HG03521 (cell line): Measurements from ENCODE around the gene ACER3.
A peak's percentile ranks its signal among the peaks of the same experiment; 100 is the strongest.
"Not testable (repeated sequence)": the region's sequence is repeated elsewhere in the genome, so short reads cannot be mapped to it uniquely, and the experiment has no call there.

Experiments
- ATAC-seq: cut with Tn5 transposase; IDR thresholded peaks from one replicate; pipeline ENCODE4 v1.9.1; 2021; ENCODE audit warnings: mild to moderate bottlenecking, moderate library complexity; ENCODE audit not compliant: unreplicated experiment

Gene ACER3

DNA sequence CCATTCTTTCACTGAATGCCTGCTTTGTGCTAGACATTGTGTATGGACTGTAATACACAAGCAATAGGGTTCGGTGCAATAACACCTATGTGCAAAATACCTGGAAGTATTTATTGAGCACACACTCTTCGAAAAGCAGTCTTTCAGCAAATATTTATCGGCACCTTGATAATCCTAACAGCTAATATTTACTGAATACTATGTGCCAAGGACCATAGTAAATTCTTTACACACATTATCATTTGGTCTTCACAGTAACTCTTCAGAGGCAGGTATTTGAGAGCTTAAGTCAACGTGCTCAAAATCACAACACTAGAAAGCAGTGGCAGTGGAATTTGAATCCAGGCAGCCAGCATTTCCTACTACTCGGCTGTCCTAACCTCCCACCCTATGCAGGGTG is 175.7 kb downstream of the ACER3 start:
- no peak for ATAC-seq

DNA sequence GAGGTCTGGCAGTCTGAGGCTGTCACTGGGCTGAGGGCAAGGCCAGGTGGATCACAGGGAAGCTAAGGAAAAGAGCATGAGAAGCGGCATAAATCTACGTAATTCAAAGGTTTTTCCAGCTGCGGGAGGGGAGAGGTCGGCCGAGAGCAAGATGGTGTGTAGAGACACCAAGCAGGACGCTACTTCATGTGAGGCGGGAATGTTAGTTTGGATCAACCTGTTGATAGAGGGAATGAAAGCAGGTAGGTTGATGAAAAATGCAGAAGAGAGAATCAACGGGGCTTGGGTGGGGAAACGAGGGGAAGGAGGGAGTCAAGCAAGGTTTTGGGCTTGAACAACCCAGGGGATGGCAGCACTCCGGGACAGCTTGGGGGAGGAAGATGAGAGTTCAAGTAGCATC is 176.3 kb downstream of the ACER3 start:
- no peak for ATAC-seq

DNA sequence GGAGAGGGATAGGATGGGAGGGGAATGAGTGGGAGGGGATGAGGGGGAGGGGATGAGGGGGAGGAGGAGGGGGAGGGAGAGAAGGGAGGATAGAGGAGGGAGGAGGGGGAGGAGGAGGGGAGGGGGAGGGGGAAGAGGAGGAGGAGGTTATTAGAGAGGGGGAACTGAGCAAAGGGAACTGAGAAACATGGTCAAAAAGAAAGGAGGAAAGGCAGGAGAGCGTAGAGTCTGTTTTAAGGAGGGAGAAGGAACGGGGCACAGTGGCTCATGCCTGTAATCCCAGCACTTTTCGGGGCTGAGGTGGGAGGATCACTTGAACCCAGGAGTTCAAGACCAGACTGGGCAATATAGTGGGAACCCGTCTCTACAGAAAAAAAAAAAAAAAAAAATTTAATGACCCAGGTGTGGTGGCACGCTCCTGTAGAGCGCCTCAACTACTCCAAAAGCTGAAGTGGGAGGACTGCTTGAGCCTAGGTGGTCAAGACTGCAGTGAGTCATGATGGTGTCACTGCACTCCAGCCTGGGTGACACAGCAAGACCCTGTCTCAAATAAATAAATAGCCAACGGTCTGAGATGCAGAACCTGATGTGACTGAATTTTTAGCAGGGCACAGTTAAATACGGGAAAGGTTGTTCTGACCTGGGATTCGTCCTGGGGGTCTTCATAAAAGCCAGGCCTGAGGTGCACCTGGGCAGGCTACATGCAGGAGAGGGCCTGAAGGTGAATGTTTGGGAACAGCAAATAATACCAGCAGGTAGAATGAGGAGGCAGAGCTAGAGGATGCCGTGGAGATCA is 177.5 kb downstream of the ACER3 start:
- no peak for ATAC-seq

DNA sequence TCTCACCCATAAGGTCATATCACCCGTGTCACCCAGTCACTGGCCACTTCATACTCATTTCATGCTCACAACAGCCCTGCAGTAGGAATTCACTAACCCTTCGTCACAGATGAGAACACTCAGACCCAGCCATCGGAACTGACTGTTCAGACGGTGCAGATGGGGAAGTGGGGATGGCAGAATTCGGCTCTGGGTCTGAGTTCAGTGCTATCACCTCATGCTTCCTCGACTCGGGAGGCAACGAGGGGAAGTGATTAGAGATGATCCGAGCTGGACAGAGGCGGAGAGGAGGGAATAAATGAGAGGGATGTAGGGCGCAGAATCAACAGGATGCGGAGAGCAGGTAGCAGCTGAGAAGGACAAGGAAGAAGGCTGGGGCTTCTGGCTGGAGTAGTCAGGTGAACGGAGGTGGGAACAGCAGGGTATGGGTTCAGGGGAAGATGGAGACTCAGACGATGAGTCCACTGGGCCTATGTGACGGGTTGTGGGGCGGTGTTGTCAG is 178.2 kb downstream of the ACER3 start:
- no peak for ATAC-seq

DNA sequence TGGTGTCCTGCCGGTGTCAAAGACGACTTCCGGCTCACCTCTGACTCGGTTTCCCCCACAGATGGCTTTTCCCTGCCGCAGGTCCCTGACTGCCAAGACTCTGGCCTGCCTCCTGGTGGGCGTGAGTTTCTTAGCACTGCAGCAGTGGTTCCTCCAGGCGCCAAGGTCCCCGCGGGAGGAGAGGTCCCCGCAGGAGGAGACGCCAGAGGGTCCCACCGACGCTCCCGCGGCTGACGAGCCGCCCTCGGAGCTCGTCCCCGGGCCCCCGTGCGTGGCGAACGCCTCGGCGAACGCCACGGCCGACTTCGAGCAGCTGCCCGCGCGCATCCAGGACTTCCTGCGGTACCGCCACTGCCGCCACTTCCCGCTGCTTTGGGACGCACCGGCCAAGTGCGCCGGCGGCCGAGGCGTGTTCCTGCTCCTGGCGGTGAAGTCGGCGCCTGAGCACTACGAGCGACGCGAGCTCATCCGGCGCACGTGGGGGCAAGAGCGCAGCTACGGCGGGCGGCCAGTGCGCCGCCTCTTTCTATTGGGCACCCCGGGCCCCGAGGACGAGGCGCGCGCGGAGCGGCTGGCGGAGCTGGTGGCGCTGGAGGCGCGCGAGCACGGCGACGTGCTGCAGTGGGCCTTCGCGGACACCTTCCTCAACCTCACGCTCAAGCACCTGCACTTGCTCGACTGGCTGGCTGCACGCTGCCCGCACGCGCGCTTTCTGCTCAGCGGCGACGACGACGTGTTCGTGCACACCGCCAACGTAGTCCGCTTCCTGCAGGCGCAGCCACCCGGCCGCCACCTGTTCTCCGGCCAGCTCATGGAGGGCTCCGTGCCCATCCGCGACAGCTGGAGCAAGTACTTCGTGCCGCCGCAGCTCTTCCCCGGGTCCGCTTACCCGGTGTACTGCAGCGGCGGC is 179.0 kb downstream of the ACER3 start:
- ATAC-seq, result no peak

DNA sequence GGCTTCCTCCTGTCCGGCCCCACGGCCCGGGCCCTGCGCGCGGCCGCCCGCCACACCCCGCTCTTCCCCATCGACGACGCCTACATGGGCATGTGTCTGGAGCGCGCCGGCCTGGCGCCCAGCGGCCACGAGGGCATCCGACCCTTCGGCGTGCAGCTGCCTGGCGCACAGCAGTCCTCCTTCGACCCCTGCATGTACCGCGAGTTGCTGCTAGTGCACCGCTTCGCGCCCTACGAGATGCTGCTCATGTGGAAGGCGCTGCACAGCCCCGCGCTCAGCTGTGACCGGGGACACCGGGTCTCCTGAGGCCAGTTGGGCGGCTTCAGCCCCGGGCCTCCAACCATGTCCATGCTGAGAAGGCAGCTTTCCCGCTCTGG is 179.7 kb downstream of the ACER3 start:
- no peak for ATAC-seq

DNA sequence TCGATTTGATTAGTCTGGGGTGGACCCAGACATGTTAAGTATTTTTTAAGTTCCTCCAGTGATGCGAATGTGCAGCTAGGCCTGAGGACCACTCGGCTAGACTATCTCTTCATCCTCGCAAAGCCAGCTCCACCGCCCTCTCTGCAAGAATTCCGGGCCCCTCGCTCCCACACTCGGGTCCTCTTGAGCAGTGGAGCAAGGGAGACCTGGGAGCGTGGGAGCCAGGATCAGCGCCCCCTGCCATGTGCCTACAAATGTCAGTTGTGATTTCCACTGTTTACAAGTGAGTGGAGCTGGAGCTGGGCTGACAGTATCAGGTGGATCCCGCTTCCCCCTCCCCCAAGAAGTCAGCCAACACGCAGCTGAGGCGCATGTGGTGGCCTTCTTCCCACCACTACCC is 180.2 kb downstream of the ACER3 start:
- ATAC-seq, result no peak

DNA sequence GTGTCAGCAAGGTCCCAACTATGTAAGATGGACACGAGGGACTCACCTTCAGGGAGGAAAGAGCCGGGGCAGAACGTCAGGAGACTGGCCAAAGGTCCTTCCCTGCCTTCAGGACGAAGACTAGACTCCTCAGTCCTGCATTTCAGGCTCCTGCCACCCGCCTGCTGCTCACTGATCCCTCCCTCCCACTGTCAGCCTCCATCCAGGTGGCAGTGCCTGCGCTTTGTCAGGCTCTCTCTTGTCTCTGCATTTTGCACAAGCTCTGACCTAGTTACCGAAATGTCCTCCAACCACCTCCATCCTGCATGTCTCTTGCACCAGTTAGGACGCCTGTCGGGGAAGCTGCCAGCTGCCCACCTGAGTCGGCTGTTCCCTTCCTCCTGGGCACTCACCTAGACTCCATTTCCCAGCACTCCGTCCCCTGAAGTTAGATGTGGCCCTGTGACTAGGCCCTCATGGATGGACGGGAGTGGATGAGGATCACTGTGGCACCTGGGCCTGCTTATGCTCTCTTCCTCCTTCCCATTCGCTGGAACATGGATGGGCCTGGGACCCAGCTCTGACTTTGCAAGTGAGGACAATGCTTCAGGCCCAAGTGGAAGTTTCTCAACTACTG is 181.5 kb downstream of the ACER3 start:
- no peak for ATAC-seq

DNA sequence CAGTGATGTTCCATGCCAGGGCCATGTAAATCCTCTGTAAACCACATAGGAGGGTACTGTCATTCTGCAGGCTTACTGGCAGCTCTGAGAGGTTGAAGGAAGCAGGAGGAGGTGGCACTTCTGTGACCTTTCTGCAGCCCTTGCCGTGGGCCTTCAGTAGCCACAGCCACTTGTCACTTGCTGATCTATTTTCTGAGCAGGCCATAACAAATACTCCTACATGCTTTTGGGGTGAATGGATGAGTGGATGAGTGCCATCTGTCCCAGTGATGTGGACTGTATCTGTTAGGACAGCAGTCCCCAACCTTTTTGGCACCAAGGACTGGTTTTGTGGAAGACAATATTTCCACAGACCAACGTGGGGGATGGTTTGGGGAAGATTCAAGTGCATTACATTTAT is 183.6 kb downstream of the ACER3 start:
- no peak for ATAC-seq

DNA sequence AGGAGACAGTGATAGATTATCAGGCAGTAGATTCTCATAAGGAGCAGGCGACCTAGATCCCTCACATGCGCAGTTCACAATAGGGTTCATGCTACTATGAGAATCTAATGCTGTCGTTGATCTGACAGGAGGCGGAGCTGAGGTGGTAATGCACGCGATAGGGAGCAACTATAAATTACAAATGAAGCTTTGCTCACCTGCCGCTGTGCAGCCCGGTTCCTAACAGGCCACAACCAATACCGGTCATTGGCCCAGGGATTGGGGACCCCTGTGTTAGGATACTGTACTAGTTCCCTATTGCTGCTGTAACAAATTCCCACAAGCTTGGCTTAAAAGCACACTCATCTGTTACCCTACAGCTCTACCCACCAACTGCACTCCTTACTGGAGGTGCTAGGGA is 184.2 kb downstream of the ACER3 start:
- no peak for ATAC-seq

DNA sequence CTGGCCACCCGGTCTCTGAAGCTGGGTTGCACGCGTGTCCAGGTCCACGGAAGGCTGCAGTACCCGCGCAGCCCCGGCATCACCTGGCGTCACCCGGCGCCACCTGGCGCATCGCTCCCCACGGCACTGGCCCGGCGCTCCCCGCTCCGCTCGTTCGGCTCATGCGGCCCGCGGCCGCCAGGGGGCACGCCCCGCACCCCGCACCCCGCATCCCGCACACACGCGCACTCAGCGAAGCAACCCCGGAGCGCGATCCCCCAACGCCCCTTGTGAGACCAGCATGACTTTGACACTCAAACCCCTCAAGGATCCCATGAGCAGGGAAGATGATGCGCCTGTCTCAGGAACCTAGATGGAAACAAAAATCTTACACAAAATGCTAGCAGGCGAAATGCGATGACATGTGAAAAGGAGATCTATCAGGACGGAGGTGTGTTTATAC is 185.4 kb downstream of the ACER3 start:
- no peak for ATAC-seq

DNA sequence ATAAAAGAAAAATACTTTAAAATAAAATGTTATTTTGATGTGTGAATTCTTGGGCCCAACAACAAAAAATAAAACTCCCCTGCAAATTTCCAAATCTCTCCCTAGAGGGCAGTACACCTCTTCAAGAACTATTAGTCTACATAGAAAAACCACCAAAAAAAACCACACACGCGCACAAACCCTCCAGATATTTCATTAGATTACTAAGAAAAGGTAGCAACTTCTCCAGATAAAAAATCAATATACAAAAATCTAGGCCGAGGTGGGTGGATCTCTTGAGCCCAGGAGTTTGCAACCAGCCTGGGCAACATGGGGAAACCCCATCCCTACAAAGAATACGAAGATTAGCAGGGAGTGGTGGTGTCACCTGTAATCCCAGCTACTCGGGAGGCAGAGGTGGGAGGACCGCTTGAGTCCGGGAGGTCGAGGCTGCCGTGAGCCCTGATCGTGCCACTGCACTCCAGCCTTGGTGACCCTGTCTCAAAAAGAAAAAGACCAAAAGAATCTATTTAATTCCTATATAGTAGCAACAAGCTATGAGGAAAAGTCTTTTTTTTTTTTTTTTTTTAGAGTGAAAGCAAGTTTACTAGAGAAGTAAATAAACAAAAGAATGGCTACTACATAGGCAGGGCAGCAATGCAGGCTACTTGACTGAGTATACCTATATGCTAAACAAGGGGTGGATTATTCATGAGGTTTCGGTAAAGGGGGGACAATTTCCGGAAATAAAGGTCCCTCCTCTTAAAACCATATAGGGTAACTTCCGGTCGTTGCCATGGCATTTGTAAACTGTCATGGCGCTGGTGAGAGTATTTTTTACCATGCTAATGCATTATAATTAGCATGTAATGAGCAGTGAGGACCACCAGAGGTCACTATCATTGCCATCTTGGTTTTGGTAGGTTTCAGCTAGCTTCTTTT is 186.5 kb downstream of the ACER3 start:
- peak; percentile 71 for ATAC-seq

DNA sequence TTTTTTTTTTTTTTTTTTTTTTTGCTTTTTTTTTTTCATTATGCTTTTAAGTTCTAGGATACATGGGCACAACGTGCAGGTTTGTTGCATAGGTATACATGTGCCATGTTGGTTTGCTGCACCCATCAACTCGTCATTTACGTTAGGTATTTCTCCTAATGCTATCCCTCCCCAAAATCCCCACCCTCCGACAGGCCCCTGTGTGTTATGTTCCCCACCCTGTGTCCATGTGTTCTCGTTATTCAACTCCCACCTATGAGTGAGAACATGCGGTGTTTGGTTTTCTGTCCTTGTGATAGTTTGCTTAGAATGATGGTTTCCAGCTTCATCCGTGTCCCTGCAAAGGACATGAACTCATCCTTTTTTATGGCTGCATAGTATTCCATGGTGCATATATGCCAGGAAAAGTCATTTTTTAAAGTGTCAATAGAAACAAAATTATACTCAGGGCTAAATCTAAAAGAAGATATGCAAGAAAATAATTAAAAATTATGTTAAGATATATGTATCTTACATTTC is 187.3 kb downstream of the ACER3 start:
- ATAC-seq, result not testable (repeated sequence)

DNA sequence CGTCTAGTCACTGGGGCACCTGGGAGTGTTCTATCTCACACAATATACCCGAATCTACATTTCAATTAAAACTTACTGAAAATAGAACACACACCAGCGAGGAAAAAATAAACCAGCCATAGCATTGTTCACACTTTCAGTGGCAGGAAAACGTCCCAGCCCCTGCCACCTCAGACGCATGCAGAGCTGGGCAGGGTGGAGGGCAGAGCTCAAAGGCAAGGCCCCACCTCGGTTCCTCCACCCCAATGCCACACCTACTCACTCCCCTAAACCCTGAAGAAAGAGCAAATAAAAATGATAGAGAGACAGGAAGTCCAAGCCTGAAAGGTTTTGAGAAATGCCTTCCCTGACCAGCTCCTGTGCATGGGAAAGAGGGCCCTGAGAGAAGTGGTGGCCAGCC is 188.3 kb downstream of the ACER3 start:
- no peak for ATAC-seq

DNA sequence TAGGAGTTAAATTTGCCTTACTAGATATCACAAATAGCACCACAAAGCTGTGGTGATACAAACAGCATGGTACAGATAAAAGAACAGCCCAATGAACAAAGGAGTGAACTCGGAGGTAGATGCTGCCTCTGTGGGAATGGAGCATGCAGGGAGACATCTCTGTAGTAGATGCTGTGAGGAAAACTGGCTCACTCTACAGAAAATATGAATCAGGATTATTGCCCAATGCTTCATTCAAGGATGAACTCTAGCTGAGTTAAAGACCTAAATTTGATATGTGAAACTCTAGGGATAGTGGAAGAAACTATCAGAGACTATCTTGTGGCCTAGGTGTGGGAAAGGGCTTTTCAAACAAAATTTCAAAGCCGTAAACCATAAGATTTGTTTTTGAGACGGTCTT is 190.8 kb downstream of the ACER3 start:
- no peak for ATAC-seq

DNA sequence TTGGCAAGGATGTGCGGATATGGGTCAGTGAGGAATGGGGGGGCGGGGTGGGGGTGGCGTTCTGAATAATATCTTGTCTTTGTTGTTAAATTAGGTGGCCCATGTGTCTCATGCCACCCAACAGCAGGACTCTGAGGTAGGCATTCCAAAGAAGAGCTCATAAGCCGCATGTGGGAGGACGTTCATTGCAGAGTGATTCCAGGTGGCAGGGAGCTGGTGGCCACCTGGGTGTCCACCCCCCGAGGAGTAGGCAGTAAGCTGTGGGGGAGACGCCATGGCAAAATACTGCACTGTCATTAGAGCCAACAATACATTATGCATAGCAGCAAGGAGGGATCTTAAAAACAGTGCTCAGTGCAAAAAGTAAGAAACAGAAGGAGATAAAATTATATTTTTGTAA is 191.8 kb downstream of the ACER3 start:
- ATAC-seq, result no peak

DNA sequence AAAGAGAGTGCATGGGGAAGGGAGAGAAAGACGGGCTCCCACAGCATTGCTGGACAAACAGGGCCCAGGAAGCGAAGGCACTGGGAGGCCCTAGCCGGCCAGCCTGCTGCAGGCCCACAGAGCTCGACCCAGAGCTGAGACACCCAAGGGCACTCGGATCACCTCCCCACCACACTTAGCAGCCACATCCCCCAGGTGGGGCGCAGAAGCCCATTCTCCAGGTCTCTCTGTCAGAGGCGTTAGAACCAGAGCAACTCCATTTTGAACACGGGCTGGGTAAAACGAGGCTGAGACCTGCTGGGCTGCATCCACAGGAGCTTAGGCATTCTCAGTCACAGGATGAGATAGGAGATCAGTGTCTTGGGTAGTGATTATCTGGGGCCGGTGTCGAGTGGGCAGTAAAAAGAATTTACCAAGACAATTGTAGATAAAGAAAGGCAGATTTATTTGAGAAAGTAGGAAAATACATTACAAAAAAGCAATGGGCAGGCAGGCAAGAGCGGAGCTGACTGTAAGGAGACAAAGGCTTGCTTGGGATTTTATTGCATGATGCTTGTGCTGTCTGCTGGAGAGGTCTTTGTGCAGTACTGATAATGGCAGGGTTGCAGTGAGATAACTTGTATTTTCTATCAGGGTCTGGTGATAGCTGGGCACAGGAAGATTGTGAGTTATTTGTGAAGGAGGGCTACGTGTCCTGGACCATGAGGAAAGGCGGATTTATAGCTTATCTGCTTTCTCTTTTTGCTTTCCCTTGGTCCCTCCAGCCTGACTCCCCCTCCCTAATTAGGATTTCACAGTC is 192.7 kb downstream of the ACER3 start:
- ATAC-seq, result no peak

DNA sequence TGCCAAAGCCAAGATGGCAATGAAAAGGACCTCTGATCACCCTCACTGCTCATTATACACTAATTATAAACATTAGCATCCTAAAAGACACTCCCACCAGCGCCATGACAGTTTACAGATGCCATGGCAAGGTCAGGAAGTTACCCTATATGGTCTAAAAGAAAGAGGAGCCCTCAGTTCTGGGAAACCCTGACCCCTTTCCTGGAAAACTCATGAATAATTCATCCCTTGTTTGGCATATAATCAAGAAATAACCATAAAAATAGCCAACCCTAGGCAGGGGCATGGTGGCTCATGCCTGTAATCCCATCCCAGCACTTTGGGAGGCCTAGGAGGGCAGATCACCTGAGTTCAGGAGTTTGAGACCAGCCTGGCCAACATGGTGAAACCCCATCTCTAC is 193.4 kb downstream of the ACER3 start:
- no peak for ATAC-seq

DNA sequence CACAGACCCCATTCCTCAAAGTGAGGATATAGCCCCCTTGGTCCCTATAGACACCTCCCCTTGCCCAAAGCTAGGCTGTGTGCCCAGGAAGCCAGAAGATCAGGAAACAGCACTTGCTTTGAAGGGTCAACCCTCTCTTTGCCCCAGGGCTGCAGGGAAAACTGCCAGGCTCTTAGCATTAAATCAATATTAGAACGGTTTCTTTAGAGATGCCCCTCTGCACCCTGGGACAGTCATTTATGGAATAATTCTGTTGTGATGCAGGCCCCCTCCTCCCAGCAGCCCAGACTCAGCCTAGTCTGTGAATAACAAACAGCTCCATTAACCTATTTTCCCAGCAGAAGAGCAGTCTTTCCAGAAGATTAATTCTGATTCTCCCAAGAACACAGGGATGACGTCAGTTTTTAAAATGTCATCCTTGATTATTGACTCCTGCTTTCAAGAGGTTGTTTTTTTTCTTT is 194.4 kb downstream of the ACER3 start:
- ATAC-seq, result no peak
